Ectodermal cell (in vitro differentiated cells): Measurements from ENCODE around the gene PCDH18. TPM values are rescaled to one million over a fixed set of nuclear protein-coding genes. Genes with fewer than 3 reads are reported as not detected.

Source experiments
- H3K27ac ChIP-seq: 2 replicates; pipeline ENCODE4 v1.7.0; 2013; ENCODE audit warnings: mild to moderate bottlenecking, low read depth, low read length; ENCODE audit not compliant: insufficient read depth, poor library complexity, severe bottlenecking
- H3K27me3 ChIP-seq: 2 replicates; pipeline ENCODE4 v1.7.0; 2013; ENCODE audit warnings: mild to moderate bottlenecking, low read length; ENCODE audit not compliant: insufficient read depth, control insufficient read depth, poor library complexity, severe bottlenecking
- H3K36me3 ChIP-seq: one replicate; pipeline ENCODE4 v1.7.0; 2013; ENCODE audit warnings: low read length; ENCODE audit not compliant: control insufficient read depth, insufficient read depth
- H3K4me1 ChIP-seq: one replicate; pipeline ENCODE4 v1.7.0; 2013; ENCODE audit warnings: low read length; ENCODE audit not compliant: control insufficient read depth, insufficient read depth
- H3K4me3 ChIP-seq: 2 replicates; pipeline ENCODE4 v1.7.0; 2013; ENCODE audit warnings: low read depth, low read length, control low read depth; ENCODE audit not compliant: insufficient read depth
- H3K9me3 ChIP-seq: 2 replicates; pipeline ENCODE4 v1.7.0; 2013; ENCODE audit warnings: mild to moderate bottlenecking, low read length, moderate library complexity; ENCODE audit not compliant: control insufficient read depth
- WGBS, 2 experiments: methylation state at CpG; one replicate each; pipeline ENCODE4 v1.1.7; 2013; ENCODE audit warnings: missing lambda C conversion rate in 2 of 2; 5-methylcytosine and 5-hydroxymethylcytosine counted together
- polyA plus RNA-seq, 4 experiments: library from polyadenylated mRNA; stranded (reverse); fragments of 50-300 nt; gene quantifications; one replicate each; pipeline ENCODE4 v1.2.3, GENCODE V29; 2013

PCDH18 gene, protein sequence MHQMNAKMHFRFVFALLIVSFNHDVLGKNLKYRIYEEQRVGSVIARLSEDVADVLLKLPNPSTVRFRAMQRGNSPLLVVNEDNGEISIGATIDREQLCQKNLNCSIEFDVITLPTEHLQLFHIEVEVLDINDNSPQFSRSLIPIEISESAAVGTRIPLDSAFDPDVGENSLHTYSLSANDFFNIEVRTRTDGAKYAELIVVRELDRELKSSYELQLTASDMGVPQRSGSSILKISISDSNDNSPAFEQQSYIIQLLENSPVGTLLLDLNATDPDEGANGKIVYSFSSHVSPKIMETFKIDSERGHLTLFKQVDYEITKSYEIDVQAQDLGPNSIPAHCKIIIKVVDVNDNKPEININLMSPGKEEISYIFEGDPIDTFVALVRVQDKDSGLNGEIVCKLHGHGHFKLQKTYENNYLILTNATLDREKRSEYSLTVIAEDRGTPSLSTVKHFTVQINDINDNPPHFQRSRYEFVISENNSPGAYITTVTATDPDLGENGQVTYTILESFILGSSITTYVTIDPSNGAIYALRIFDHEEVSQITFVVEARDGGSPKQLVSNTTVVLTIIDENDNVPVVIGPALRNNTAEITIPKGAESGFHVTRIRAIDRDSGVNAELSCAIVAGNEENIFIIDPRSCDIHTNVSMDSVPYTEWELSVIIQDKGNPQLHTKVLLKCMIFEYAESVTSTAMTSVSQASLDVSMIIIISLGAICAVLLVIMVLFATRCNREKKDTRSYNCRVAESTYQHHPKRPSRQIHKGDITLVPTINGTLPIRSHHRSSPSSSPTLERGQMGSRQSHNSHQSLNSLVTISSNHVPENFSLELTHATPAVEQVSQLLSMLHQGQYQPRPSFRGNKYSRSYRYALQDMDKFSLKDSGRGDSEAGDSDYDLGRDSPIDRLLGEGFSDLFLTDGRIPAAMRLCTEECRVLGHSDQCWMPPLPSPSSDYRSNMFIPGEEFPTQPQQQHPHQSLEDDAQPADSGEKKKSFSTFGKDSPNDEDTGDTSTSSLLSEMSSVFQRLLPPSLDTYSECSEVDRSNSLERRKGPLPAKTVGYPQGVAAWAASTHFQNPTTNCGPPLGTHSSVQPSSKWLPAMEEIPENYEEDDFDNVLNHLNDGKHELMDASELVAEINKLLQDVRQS
- polyA plus RNA-seq (2013, experiment 1 of 4): 180 TPM
- 189 TPM for polyA plus RNA-seq (2013, experiment 2 of 4)
- 144 TPM for polyA plus RNA-seq (2013, experiment 3 of 4)
- polyA plus RNA-seq (2013, experiment 4 of 4): 156 TPM

- peaks cover 30% of the 10 kb centered on the region for H3K36me3 ChIP-seq
- no peaks in the 10 kb centered on the region for H3K27me3 ChIP-seq
- H3K9me3 ChIP-seq: no peaks in the 10 kb centered on the region
- peaks cover 34% of the 10 kb centered on the region for H3K4me1 ChIP-seq
- peak within 1 kb of the TSS; percentile 88 for H3K4me3 ChIP-seq
- WGBS, 2 experiments: 0% methylated on average over 24 to 28 of the region's 28 CpGs
- H3K27ac ChIP-seq: peak within 1 kb of the TSS; percentile 94
Observed at GRCh38 chr4:137531986-137532868, at the start of gene PCDH18. Gene PCDH18 (minus strand): TSS chr4:137532494. CDS start chr4:137532088, 406 bp downstream.

- no CpG with 5 or more reads among the region's 1 CpG for WGBS, 2 experiments
- no peaks in the 10 kb centered on the region for H3K27me3 ChIP-seq
- H3K36me3 ChIP-seq: no peaks in the 10 kb centered on the region
- no peak overlapping the region for H3K4me3 ChIP-seq
- H3K9me3 ChIP-seq: no peaks in the 10 kb centered on the region
- H3K4me1 ChIP-seq: no peaks in the 10 kb centered on the region
- H3K27ac ChIP-seq: no peak overlapping the region
Observed at GRCh38 chr4:137576446-137576845, 44.2 kb upstream of the PCDH18 start.

GRCh38 chr4:137572647-137573046 lies 40.4 kb upstream of the PCDH18 start:
- Histone ChIP-seq H3K4me3 (no peak overlapping the region), H3K27ac (no peak overlapping the region), H3K36me3 (no peaks in the 10 kb centered on the region), H3K27me3 (no peaks in the 10 kb centered on the region), H3K4me1 (no peaks in the 10 kb centered on the region), H3K9me3 (no peaks in the 10 kb centered on the region)
- WGBS, 2 experiments: 93 to 100% methylated on average over 1 of the region's 1 CpG

DNA sequence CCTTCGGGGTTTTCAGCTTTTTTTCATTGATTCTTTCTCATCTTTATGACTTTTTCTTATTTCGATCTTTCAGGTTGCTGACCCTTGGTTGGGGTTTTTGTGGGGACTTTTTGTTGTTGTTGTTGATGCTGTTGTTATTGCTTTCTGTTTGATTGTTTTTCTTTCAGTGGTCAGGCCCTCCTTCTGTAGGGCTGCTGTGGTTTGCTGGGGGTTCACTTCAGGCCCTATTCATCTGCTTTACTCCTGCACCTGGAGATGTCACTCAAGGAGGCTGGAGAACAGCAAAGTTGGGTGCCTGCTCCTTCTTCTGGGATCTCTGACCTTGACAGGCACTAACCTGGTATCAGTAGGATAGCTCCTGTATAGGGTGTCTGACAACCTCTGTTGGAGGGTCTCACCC lies 39.9 kb upstream of the PCDH18 start:
- H3K9me3 ChIP-seq: no peaks in the 10 kb centered on the region
- H3K36me3 ChIP-seq: no peaks in the 10 kb centered on the region
- H3K27ac ChIP-seq: no peak overlapping the region
- no peaks in the 10 kb centered on the region for H3K27me3 ChIP-seq
- no peaks in the 10 kb centered on the region for H3K4me1 ChIP-seq
- H3K4me3 ChIP-seq: no peak overlapping the region
- whole genome bisulfite sequencing, 2 experiments: 90 to 94% methylated on average over 2 of the region's 2 CpGs

- Histone ChIP-seq H3K9me3 (no peaks in the 10 kb centered on the region), H3K4me3 (no peak overlapping the region), H3K4me1 (peaks cover 2% of the 10 kb centered on the region), H3K27ac (no peak overlapping the region), H3K27me3 (no peaks in the 10 kb centered on the region), H3K36me3 (no peaks in the 10 kb centered on the region)
- WGBS, 2 experiments: 82 to 100% methylated on average over 1 of the region's 1 CpG
Observed at GRCh38 chr4:137559801-137560200, 27.5 kb upstream of the PCDH18 start.

DNA sequence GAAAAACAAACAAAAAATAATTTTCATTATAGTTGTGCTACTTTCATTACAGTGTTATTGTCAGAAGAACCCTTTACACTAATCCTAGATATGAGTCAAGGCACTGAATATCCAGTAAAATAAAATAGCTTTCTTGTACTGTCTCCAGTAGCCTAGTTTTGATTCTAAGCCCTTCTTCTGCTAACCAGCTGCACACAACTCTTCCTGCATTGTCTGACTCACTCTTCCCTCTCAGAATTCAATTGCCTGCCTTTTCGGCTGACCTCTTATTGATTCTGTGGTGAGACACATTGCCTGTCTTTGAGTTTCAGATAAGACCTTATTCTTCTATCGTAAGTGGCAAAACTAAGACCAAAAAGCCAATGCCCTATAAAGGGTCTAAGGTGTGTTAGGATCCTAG lies 26.7 kb upstream of the PCDH18 start:
- Histone ChIP-seq H3K4me3 (no peak overlapping the region), H3K9me3 (no peaks in the 10 kb centered on the region), H3K4me1 (peaks cover 2% of the 10 kb centered on the region), H3K27ac (no peak overlapping the region), H3K27me3 (no peaks in the 10 kb centered on the region), H3K36me3 (no peaks in the 10 kb centered on the region)
- 78 to 84% methylated on average over 2 of the region's 2 CpGs for WGBS, 2 experiments

DNA sequence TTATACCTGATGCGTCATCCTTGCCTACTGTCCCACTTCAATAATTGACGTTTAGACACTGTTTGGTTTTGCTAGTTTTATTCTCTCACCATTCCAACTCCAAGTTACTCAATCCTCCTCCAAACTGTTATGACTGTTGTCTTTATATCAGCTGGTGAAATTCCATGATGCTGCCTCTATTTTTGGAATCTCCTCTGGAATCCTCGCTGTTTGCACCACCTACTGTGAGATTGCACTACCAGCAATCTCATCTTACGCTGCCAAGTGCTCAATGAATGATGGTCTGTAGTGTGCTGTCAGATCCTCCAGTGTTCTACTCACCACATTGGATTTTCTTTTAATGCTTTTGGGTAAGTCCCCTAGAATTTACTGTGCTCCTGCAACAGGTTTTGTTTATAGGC lies 13.2 kb upstream of the PCDH18 start:
- Histone ChIP-seq H3K27me3 (no peaks in the 10 kb centered on the region), H3K36me3 (no peaks in the 10 kb centered on the region), H3K27ac (peak overlapping the region; percentile 1), H3K9me3 (no peaks in the 10 kb centered on the region), H3K4me3 (no peak overlapping the region), H3K4me1 (peaks cover 54% of the 10 kb centered on the region)
- WGBS, 2 experiments: 64 to 67% methylated on average over 4 of the region's 4 CpGs

DNA sequence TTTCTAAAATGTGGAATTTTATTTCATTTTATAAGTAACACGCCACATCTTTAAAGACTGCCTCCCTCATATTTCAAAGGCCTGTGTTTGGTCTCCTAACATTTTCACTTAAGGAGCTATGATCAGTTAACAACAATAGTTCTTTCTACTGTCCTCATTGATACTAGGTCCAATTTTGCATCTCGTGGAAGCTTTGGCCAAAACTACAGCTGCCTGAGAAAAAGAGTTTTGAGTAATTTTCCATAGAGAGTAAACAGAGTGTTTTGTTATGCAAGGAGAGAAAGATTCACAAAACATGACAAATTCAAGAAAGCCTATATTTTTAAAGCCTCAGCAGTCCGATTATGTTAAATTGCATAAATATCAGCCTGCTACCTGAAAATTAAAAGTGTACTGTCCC lies 11.4 kb upstream of the PCDH18 start:
- 27 to 35% methylated on average over 2 to 3 of the region's 3 CpGs for WGBS, 2 experiments
- H3K4me3 ChIP-seq: no peak overlapping the region

GRCh38 chr4:137543198-137543597 lies 10.9 kb upstream of the PCDH18 start:
- Histone ChIP-seq H3K27me3 (no peaks in the 10 kb centered on the region), H3K9me3 (no peaks in the 10 kb centered on the region), H3K27ac (peak overlapping the region; percentile 79), H3K4me3 (no peak overlapping the region), H3K36me3 (no peaks in the 10 kb centered on the region), H3K4me1 (peaks cover 46% of the 10 kb centered on the region)
- WGBS, 2 experiments: 0% methylated on average over 2 of the region's 2 CpGs

More for the DNA sequence above, 11.4 kb upstream of the PCDH18 start:
- peaks cover 49% of the 10 kb centered on the region for H3K4me1 ChIP-seq
- H3K27me3 ChIP-seq: no peaks in the 10 kb centered on the region
- H3K36me3 ChIP-seq: no peaks in the 10 kb centered on the region
- H3K9me3 ChIP-seq: no peaks in the 10 kb centered on the region
- H3K27ac ChIP-seq: peak overlapping the region; percentile 79
